Panc1 (cell line): ENCODE measurements around the gene MTHFD1L. TPM values are rescaled to one million over a fixed set of nuclear protein-coding genes. Genes with fewer than 3 reads are reported as not detected.

Experiments used
- ATAC-seq: fragments of 200-7000 bp; cut with Tn5 transposase; 2 replicates; pipeline ENCODE4 v1.9.1; 2020; ENCODE audit warnings: mild to moderate bottlenecking, moderate library complexity
- BruUV-seq: library from RNA; stranded (reverse); fragments of 400-500 nt; replicated peaks from 2 replicates; lab custom pipeline; 2021; lab: Mats Ljungman, UMichigan
- CTCF ChIA-PET: fragments of 300-600 bp; sonication (Branson Sonifier 250); formaldehyde crosslinking; loops from one replicate; lab custom pipeline; 2022; ENCODE audit warnings: antibody characterized with exemption; lab: Charles Lee
- POLR2A ChIA-PET: fragments of 300-600 bp; sonication (Branson Sonifier 250); formaldehyde crosslinking; loops from one replicate; lab custom pipeline; 2022; ENCODE audit warnings: antibody characterized with exemption; lab: Charles Lee
- DNase-seq: peaks from one replicate; pipeline ENCODE4 v3.0.0-alpha.2; 2010; ENCODE audit warnings: low read depth, low spot score
- H3K27ac ChIP-seq: 2 replicates; pipeline ENCODE4 v1.5.1; 2011; ENCODE audit warnings: mild to moderate bottlenecking, low read length, inconsistent platforms
- H3K27me3 ChIP-seq: fragments of 200-500 bp; sonication (Bioruptor generic); 2 replicates; pipeline ENCODE4 v1.6.0; 2014; ENCODE audit warnings: low read length, inconsistent platforms; ENCODE audit not compliant: control insufficient read depth, insufficient read depth
- H3K36me3 ChIP-seq: fragments of 200-500 bp; sonication (Bioruptor generic); 2 replicates; pipeline ENCODE4 v1.5.1; 2014; ENCODE audit warnings: inconsistent platforms, mild to moderate bottlenecking, low read length, moderate library complexity; ENCODE audit not compliant: control insufficient read depth, insufficient read depth
- H3K4me1 ChIP-seq: 2 replicates; pipeline ENCODE4 v1.5.1; 2011; ENCODE audit warnings: inconsistent platforms, mild to moderate bottlenecking, low read length, moderate library complexity; ENCODE audit not compliant: control insufficient read depth, insufficient read depth
- H3K4me3 ChIP-seq, 2 experiments: 2 replicates each; pipeline ENCODE4 v1.5.1; 2011 to 2012; ENCODE audit warnings: low read depth in 2 of 2, low read length in 2 of 2, mild to moderate bottlenecking in 2 of 2, inconsistent platforms in 1 of 2, moderate library complexity in 1 of 2
- H3K9me3 ChIP-seq: fragments of 200-500 bp; sonication (Bioruptor generic); 2 replicates; pipeline ENCODE4 v1.5.1; 2014; ENCODE audit warnings: low read depth, mild to moderate bottlenecking, inconsistent platforms, low read length, moderate library complexity; ENCODE audit not compliant: control insufficient read depth, insufficient read depth
- POLR2AphosphoS5 ChIP-seq: IDR thresholded peaks from 2 replicates; pipeline ENCODE4 v1.6.1; 2012; ENCODE audit warnings: mild to moderate bottlenecking, low read depth, low read length, moderate library complexity
- REST ChIP-seq, 2 experiments: IDR thresholded peaks; 2 replicates each; pipeline ENCODE4 v1.6.1; 2011 to 2012; ENCODE audit warnings: low read depth in 2 of 2, control low read depth in 1 of 2, low read length in 1 of 2, mild to moderate bottlenecking in 1 of 2, moderate library complexity in 1 of 2; ENCODE audit not compliant: insufficient read depth in 1 of 2
- SIN3A ChIP-seq: IDR thresholded peaks from 2 replicates; pipeline ENCODE4 v1.6.1; 2012; ENCODE audit warnings: low read depth, mild to moderate bottlenecking, low read length, moderate library complexity, borderline replicate concordance; ENCODE audit not compliant: insufficient read depth
- TCF7L2 ChIP-seq: IDR thresholded peaks from 2 replicates; pipeline ENCODE4 v1.6.1; 2011; ENCODE audit warnings: mild to moderate bottlenecking, low read depth, low read length, inconsistent platforms
- in situ Hi-C: cut with HindIII; loops from 2 replicates; pipeline ENCODE4 v1.10.0; 2016; ENCODE audit warnings: low sequenced_read_pairs, low pct_unique_long_range_greater_than_20kb
- intact Hi-C: fragments of 100-400 bp; cut with micrococcal nuclease; formaldehyde crosslinking; loops from one replicate; pipeline ENCODE4 v1.10.0; 2022; ENCODE audit not compliant: unreplicated experiment
- total RNA-seq: library from RNA; stranded (reverse); gene quantifications from one replicate; pipeline ENCODE4 v1.2.1, GENCODE V29; 2021; ENCODE audit not compliant: unreplicated experiment
- TF ChIP-seq, protein P1 (sequence below): fragments of 450-650 bp; IDR thresholded peaks from 2 replicates; pipeline ENCODE4 v1.5.1; 2017; ENCODE audit warnings: mild to moderate bottlenecking

The MTHFD1L gene
- total RNA-seq, 1 experiment from 2014 or later, result 76.2 TPM

DNA sequence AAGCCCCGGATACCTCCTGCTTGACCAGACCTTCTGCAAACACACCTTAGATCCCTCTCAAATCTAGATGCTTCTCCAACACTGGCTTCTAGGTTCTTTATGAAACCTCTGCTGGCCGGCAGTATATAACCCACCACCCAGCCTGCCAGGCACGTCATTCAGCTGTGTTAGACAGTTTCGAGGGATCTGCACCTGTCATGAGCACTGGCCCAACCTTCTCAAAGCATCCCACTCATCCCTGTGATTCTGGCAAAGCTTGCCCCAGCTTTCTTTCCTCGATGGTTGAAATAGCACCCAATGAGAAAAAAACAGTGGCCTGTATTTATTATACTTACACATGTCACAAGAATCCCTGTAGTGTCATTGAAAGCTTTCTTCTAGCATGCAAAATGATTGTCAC lies 157.8 kb downstream of the MTHFD1L start:
- Histone ChIP-seq H3K27me3 (no peaks in the 10 kb centered on the region), H3K27ac (no peak overlapping the region), H3K4me3 (no peak overlapping the region), H3K9me3 (peaks cover 12% of the 10 kb centered on the region; the same call in 1 of the 2 replicates), H3K36me3 (peaks cover 9% of the 10 kb centered on the region), H3K4me1 (0 out of 2 replicates have a peak, but pooled peaks cover 1% of the 10 kb centered on the region)
- ChIA-PET CTCF (no interaction called here), POLR2A (interaction anchor here (0.6 to 1.0 kb wide), 2 partner anchors 9 to 302 kb away, joined by 3 to 4 read pairs; no protein-coding TSS in a partner anchor)
- no peak for TF ChIP-seq REST (IDR thresholded peaks at IDR 0.05; ENCODE audit: insufficient read depth in 1 of 2, low read depth in 2 of 2, low read length in 1 of 2)
- TF ChIP-seq TCF7L2, result no peak
- no peak for TF ChIP-seq POLR2AphosphoS5
- TF ChIP-seq SIN3A, result no peak
- TF ChIP-seq, protein P1, sequence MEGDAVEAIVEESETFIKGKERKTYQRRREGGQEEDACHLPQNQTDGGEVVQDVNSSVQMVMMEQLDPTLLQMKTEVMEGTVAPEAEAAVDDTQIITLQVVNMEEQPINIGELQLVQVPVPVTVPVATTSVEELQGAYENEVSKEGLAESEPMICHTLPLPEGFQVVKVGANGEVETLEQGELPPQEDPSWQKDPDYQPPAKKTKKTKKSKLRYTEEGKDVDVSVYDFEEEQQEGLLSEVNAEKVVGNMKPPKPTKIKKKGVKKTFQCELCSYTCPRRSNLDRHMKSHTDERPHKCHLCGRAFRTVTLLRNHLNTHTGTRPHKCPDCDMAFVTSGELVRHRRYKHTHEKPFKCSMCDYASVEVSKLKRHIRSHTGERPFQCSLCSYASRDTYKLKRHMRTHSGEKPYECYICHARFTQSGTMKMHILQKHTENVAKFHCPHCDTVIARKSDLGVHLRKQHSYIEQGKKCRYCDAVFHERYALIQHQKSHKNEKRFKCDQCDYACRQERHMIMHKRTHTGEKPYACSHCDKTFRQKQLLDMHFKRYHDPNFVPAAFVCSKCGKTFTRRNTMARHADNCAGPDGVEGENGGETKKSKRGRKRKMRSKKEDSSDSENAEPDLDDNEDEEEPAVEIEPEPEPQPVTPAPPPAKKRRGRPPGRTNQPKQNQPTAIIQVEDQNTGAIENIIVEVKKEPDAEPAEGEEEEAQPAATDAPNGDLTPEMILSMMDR, result no peak
- no TSS peak for BruUV-seq
- DNase-seq, result no peak
- ATAC-seq, result no peak
- in situ Hi-C loops, result no loop called here
- intact Hi-C loops, result no loop called here

DNA sequence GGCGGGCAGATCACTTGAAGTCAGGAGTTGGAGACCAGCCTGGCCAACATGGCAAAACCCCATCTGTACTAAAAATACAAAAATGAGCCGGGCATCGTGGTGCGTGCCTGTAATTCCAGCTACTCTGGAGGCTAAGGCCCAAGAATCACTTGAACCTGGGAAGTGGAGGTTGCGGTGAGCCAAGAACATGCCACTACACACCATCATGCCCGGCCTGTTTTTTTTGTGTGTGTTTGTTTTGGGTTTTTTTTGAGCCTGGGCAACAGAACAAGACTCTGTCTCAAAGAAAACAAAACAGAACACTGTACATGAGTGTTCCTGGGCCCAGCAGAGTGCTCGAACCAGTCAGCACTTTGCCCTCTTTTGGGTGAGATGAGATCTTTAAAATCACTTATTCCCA lies 159.1 kb downstream of the MTHFD1L start:
- TF ChIP-seq TCF7L2 (no peak), SIN3A (no peak)
- H3K36me3 ChIP-seq, result peaks cover 9% of the 10 kb centered on the region
- H3K9me3 ChIP-seq, result peaks cover 13% of the 10 kb centered on the region; the same call in 1 of the 2 replicates

DNA sequence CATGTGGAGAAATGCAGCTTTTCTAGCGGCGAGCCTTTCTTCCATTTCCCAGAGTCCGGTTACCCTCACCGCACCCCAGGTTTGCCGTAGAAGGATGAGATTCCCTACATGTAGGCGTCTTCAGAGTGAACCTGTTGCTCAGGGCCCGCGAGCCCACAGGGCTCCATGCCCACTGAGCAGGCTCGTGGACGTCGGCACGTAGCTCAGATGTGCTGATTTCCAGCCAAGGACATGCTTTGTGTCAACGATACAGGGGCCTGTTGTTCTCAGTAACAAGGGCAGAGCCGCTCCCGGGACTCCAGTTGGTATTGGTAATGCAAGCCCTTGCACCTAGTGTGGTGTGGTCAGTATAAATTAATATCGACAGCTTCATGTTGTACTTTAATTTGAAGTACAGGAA lies 159.6 kb downstream of the MTHFD1L start:
- Histone ChIP-seq H3K4me3 (no peak overlapping the region), H3K27me3 (no peaks in the 10 kb centered on the region), H3K9me3 (peaks cover 13% of the 10 kb centered on the region; the same call in 1 of the 2 replicates), H3K4me1 (no peaks in the 10 kb centered on the region), H3K36me3 (peaks cover 9% of the 10 kb centered on the region), H3K27ac (no peak overlapping the region)
- in situ Hi-C loops (no loop called here), intact Hi-C loops (no loop called here)
- POLR2A ChIA-PET, result no interaction called here
- CTCF ChIA-PET, result interaction anchor here (0.7 kb wide), 1 partner anchor 295 kb away, joined by 3 read pairs; no protein-coding TSS in a partner anchor
- ATAC-seq (no peak), DNase-seq (no peak)
- TF ChIP-seq REST (IDR thresholded peaks at IDR 0.05; ENCODE audit: insufficient read depth in 1 of 2, low read depth in 2 of 2, low read length in 1 of 2) (no peak), POLR2AphosphoS5 (no peak), SIN3A (no peak), TCF7L2 (no peak)
- TF ChIP-seq, protein P1, result no peak
- no TSS peak for BruUV-seq

More for the DNA sequence above, 159.1 kb downstream of the MTHFD1L start:
- Histone ChIP-seq H3K4me3 (no peak overlapping the region), H3K4me1 (no peaks in the 10 kb centered on the region), H3K27me3 (no peaks in the 10 kb centered on the region), H3K27ac (no peak overlapping the region)
- ATAC-seq, result no peak
- intact Hi-C loops, result no loop called here
- in situ Hi-C loops, result no loop called here
- BruUV-seq, result no TSS peak
- POLR2A ChIA-PET, result no interaction called here
- no peak for DNase-seq
- CTCF ChIA-PET, result interaction anchor here (0.7 kb wide), 1 partner anchor 296 kb away, joined by 3 read pairs; no protein-coding TSS in a partner anchor
